IgD-negative memory B cell (primary cell): ENCODE data around the gene POGLUT2. TPM values are rescaled to one million over a fixed set of nuclear protein-coding genes. Genes with fewer than 3 reads are reported as not detected.

Experiments used
- H3K27ac Mint-ChIP-seq, 3 donors: one replicate each; pipeline ENCODE4 v1.8.0; 2020 to 2022; ENCODE audit warnings: mild to moderate bottlenecking in 3 of 3, mixed read lengths in 3 of 3, moderate library complexity in 1 of 3
- H3K27me3 Mint-ChIP-seq: one replicate; pipeline ENCODE4 v1.8.0; 2021; ENCODE audit warnings: mixed read lengths
- H3K36me3 Mint-ChIP-seq: one replicate; pipeline ENCODE4 v1.8.0; 2020; ENCODE audit warnings: mild to moderate bottlenecking, mixed read lengths
- H3K4me1 Mint-ChIP-seq, 3 donors: one replicate each; pipeline ENCODE4 v1.8.0; 2020 to 2022; ENCODE audit warnings: mixed read lengths in 3 of 3, mild to moderate bottlenecking in 1 of 3
- H3K4me3 Mint-ChIP-seq, 4 donors: one replicate each; pipeline ENCODE4 v1.8.0; 2020 to 2022; ENCODE audit warnings: mild to moderate bottlenecking in 4 of 4, mixed read lengths in 4 of 4, moderate library complexity in 3 of 4
- H3K9me3 Mint-ChIP-seq, 3 donors: one replicate each; pipeline ENCODE4 v1.8.0; 2020 to 2021; ENCODE audit warnings: mixed read lengths in 3 of 3, mild to moderate bottlenecking in 1 of 3
- polyA plus RNA-seq: library from polyadenylated mRNA; unstranded; fragments of 300-500 nt; fragmentation: Illumina TruSeq; gene quantifications from one replicate; pipeline ENCODE4 v1.2.3, GENCODE V29; 2021

POGLUT2 gene
- polyA plus RNA-seq, 1 donor from 2014 or later = 0.44 TPM

GRCh38 chr13:102761071-102761470 is 37.7 kb downstream of the POGLUT2 start:
- no peak overlapping the region for H3K27ac Mint-ChIP-seq
- H3K4me1 Mint-ChIP-seq = no peaks in the 10 kb centered on the region
- no peaks in the 10 kb centered on the region for H3K27me3 Mint-ChIP-seq
- no peaks in the 10 kb centered on the region for H3K9me3 Mint-ChIP-seq
- no peak overlapping the region for H3K4me3 Mint-ChIP-seq
- peaks cover 6% of the 10 kb centered on the region for H3K36me3 Mint-ChIP-seq

- no peaks in the 10 kb centered on the region for H3K9me3 Mint-ChIP-seq
- H3K4me1 Mint-ChIP-seq = no peaks in the 10 kb centered on the region
- H3K27ac Mint-ChIP-seq = no peak overlapping the region
- H3K36me3 Mint-ChIP-seq = no peaks in the 10 kb centered on the region
- H3K27me3 Mint-ChIP-seq = no peaks in the 10 kb centered on the region
- no peak overlapping the region for H3K4me3 Mint-ChIP-seq
Observed at GRCh38 chr13:102758842-102759241, 39.9 kb downstream of the POGLUT2 start.

GRCh38 chr13:102757006-102757405 is 41.8 kb downstream of the POGLUT2 start:
- Mint-ChIP-seq H3K36me3 (no peaks in the 10 kb centered on the region), H3K4me1 (no peaks in the 10 kb centered on the region), H3K27me3 (no peaks in the 10 kb centered on the region), H3K9me3 (peaks cover 0 to 2% (median 0%) of the 10 kb centered on the region in 3 donors), H3K4me3 (no peak overlapping the region), H3K27ac (no peak overlapping the region)

- H3K27ac Mint-ChIP-seq = no peak overlapping the region
- no peak overlapping the region for H3K4me3 Mint-ChIP-seq
- H3K27me3 Mint-ChIP-seq = peaks cover 8% of the 10 kb centered on the region
- H3K4me1 Mint-ChIP-seq = no peaks in the 10 kb centered on the region
- peaks cover 0 to 3% (median 2%) of the 10 kb centered on the region in 3 donors for H3K9me3 Mint-ChIP-seq
- H3K36me3 Mint-ChIP-seq = peaks cover 3% of the 10 kb centered on the region
Observed at GRCh38 chr13:102751886-102752285, 46.9 kb downstream of the POGLUT2 start.

GRCh38 chr13:102742506-102742905 is 56.3 kb downstream of the POGLUT2 start:
- Mint-ChIP-seq H3K27me3 (peaks cover 13% of the 10 kb centered on the region), H3K27ac (no peak overlapping the region), H3K36me3 (no peaks in the 10 kb centered on the region), H3K4me3 (no peak overlapping the region), H3K4me1 (no peaks in the 10 kb centered on the region), H3K9me3 (peaks cover 5 to 14% (median 10%) of the 10 kb centered on the region in 3 donors)

GRCh38 chr13:102742101-102742500 is 56.7 kb downstream of the POGLUT2 start:
- Mint-ChIP-seq H3K9me3 (peaks cover 5 to 14% (median 10%) of the 10 kb centered on the region in 3 donors), H3K27me3 (peaks cover 13% of the 10 kb centered on the region), H3K36me3 (no peaks in the 10 kb centered on the region), H3K4me1 (no peaks in the 10 kb centered on the region), H3K27ac (no peak overlapping the region), H3K4me3 (no peak overlapping the region)

Other genes starting within 250 kb of the POGLUT2 start
- gene TPP2, start 202.0 kb downstream of the POGLUT2 start, polyA plus RNA-seq = 21.4 TPM
- not detected for gene METTL21C, start 103.9 kb downstream of the POGLUT2 start, polyA plus RNA-seq
- gene TEX30, start 25.2 kb downstream of the POGLUT2 start, polyA plus RNA-seq = 12.1 TPM
- 6.1 TPM for gene BIVM, start 143 bp upstream of the POGLUT2 start, polyA plus RNA-seq
- 42.4 TPM for gene ERCC5, start 47.1 kb upstream of the POGLUT2 start, polyA plus RNA-seq